Transverse colon (tissue), 4 donors: ENCODE data around the gene DRD3. TPM values are rescaled to one million over a fixed set of nuclear protein-coding genes. Genes with fewer than 3 reads are reported as not detected.

Experiments
- DNase-seq: peaks from one replicate; pipeline ENCODE4 v3.0.0-alpha.2; 2019
- H3K27ac ChIP-seq, 4 donors: fragments of 200-600 bp; sonication (generic); 2 replicates each; pipeline ENCODE4 v1.5.1; 2016 to 2018; ENCODE audit warnings: inconsistent platforms in 4 of 4
- H3K27me3 ChIP-seq: fragments of 200-600 bp; sonication (generic); 2 replicates; pipeline ENCODE4 v1.5.1; 2017; ENCODE audit warnings: inconsistent platforms
- H3K36me3 ChIP-seq, 4 donors: fragments of 200-600 bp; sonication (generic); 2 replicates each; pipeline ENCODE4 v1.5.1; 2017 to 2019; ENCODE audit warnings: inconsistent platforms in 4 of 4
- H3K4me1 ChIP-seq, 4 donors: fragments of 200-600 bp; sonication (generic); 2 replicates each; pipeline ENCODE4 v1.5.1; 2017 to 2020; ENCODE audit warnings: inconsistent platforms in 4 of 4
- H3K4me3 ChIP-seq, 4 donors: fragments of 200-600 bp; sonication (generic); 1 replicate in 1 of 4; 2 replicates in 3 of 4; pipeline versions ENCODE4 v1.5.1 to v1.6.1; 2017 to 2019; ENCODE audit warnings: inconsistent platforms in 4 of 4
- H3K9me3 ChIP-seq, 2 donors: fragments of 200-600 bp; sonication (generic); 2 replicates each; pipeline ENCODE4 v1.5.1; 2017 to 2019; ENCODE audit warnings: inconsistent platforms in 2 of 2
- CTCF ChIP-seq, 5 experiments: fragments of 200-600 bp in 3 of 5; fragments of 450-650 bp in 2 of 5; sonication (generic) in 3 of 5; IDR thresholded peaks; 1 replicate in 2 of 5; 2 replicates in 3 of 5; pipeline ENCODE4 v1.5.1; 2016 to 2017; ENCODE audit warnings: antibody characterized with exemption in 5 of 5, inconsistent platforms in 3 of 5, mild to moderate bottlenecking in 2 of 5, moderate library complexity in 1 of 5
- EP300 ChIP-seq: sonication (generic); formaldehyde crosslinking; IDR thresholded peaks from one replicate; pipeline ENCODE4 v1.6.1; 2017; ENCODE audit warnings: antibody characterized with exemption, low read depth
- POLR2A ChIP-seq: fragments of 450-650 bp; IDR thresholded peaks from one replicate; pipeline ENCODE4 v1.6.1; 2016; ENCODE audit warnings: antibody characterized with exemption, mild to moderate bottlenecking, moderate library complexity
- POLR2AphosphoS5 ChIP-seq, 3 donors: sonication (generic); formaldehyde crosslinking; IDR thresholded peaks; one replicate each; pipeline ENCODE4 v1.6.1; 2016; ENCODE audit warnings: antibody characterized with exemption in 3 of 3
- WGBS, 2 donors: methylation state at CpG; one replicate each; pipeline ENCODE4 v1.1.5; 2018; ENCODE audit warnings: low coverage in 1 of 2; 5-methylcytosine and 5-hydroxymethylcytosine counted together
- in situ Hi-C, 4 donors: fragments of 200-750 bp; cut with MboI; loops; one replicate each; pipeline versions ENCODE4 v1.15.0 to v1.15.1; 2017; ENCODE audit warnings: low sequenced_read_pairs in 3 of 4, low pct_ligation_motif_present in 1 of 4, low pct_unique_long_range_greater_than_20kb in 1 of 4
- intact Hi-C: fragments of 100-400 bp; cut with DNase I; formaldehyde crosslinking; loops from one replicate; pipeline ENCODE4 v1.15.1; 2023; ENCODE audit warnings: low total_unique reads
- total RNA-seq, 4 donors: library from RNA; depleted of rRNA; stranded (reverse); fragments of >200 nt; gene quantifications; one replicate each; pipeline ENCODE4 v1.1.0, GENCODE V29; 2016

Gene DRD3
- not detected for total RNA-seq

- DNase-seq: no peak
- Histone ChIP-seq H3K27me3 (no peaks in the 10 kb centered on the region), H3K4me3 (no peak within 1 kb of the TSS), H3K4me1 (no peaks in the 10 kb centered on the region), H3K9me3 (no peaks in the 10 kb centered on the region), H3K36me3 (no peaks in the 10 kb centered on the region), H3K27ac (no peak within 1 kb of the TSS)
- WGBS, 2 donors: 28 to 41% methylated on average over 6 to 7 of the region's 7 CpGs
- in situ Hi-C loops: no loop called here
- TF ChIP-seq POLR2AphosphoS5 (IDR thresholded peaks at IDR 0.05): no peak
- no peak for TF ChIP-seq POLR2A
- no peak for TF ChIP-seq CTCF (IDR thresholded peaks at IDR 0.05)
- TF ChIP-seq EP300: no peak
- intact Hi-C loops: no loop called here
Observed at GRCh38 chr3:114178770-114179368, at the start of gene DRD3. Gene DRD3 (minus strand): TSS chr3:114179052. CDS start chr3:114171992, 7,060 bp downstream.

DNA sequence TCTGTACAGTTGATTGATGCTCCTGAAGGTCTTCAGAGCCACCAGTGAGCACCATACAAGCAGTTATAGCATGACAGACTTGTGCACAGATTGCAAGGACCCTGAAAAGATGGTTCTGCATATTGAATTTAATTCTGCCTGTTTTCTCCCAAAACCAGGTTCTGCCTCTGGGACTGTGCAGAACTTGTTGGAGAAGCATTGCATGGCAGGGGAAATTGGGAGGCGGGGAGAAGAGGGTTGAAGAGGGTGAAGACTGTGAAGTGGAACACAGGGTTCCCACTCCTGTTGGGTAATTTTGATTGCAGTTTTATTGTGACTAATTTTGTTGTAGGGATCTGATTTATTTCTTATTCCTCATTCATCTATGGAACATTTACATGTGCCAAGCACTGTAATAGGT lies 48.2 kb upstream of the DRD3 start:
- intact Hi-C loops (no loop called here), in situ Hi-C loops (no loop called here)
- WGBS, 2 donors: 90 to 100% methylated on average over 1 of the region's 1 CpG
- Histone ChIP-seq H3K4me1 (no peaks in the 10 kb centered on the region), H3K4me3 (no peak overlapping the region), H3K9me3 (peaks cover 4 to 8% of the 10 kb centered on the region in 2 donors), H3K27ac (no peak overlapping the region), H3K36me3 (no peaks in the 10 kb centered on the region), H3K27me3 (no peaks in the 10 kb centered on the region)
- no peak for DNase-seq
- no peak for TF ChIP-seq POLR2A
- TF ChIP-seq CTCF (IDR thresholded peaks at IDR 0.05): no peak
- no peak for TF ChIP-seq EP300
- no peak for TF ChIP-seq POLR2AphosphoS5 (IDR thresholded peaks at IDR 0.05)

GRCh38 chr3:114226313-114226712 lies 47.5 kb upstream of the DRD3 start:
- in situ Hi-C loops: no loop called here
- H3K4me1 ChIP-seq: no peaks in the 10 kb centered on the region
- H3K27me3 ChIP-seq: no peaks in the 10 kb centered on the region
- H3K36me3 ChIP-seq: no peaks in the 10 kb centered on the region
- no peak for DNase-seq
- no peak overlapping the region for H3K4me3 ChIP-seq
- intact Hi-C loops: no loop called here
- H3K9me3 ChIP-seq: peaks cover 4 to 8% of the 10 kb centered on the region in 2 donors
- no peak for TF ChIP-seq CTCF (IDR thresholded peaks at IDR 0.05)
- TF ChIP-seq EP300: no peak
- TF ChIP-seq POLR2AphosphoS5 (IDR thresholded peaks at IDR 0.05): no peak
- WGBS, 2 donors: 80 to 81% methylated on average over 2 of the region's 2 CpGs
- no peak overlapping the region for H3K27ac ChIP-seq

DNA sequence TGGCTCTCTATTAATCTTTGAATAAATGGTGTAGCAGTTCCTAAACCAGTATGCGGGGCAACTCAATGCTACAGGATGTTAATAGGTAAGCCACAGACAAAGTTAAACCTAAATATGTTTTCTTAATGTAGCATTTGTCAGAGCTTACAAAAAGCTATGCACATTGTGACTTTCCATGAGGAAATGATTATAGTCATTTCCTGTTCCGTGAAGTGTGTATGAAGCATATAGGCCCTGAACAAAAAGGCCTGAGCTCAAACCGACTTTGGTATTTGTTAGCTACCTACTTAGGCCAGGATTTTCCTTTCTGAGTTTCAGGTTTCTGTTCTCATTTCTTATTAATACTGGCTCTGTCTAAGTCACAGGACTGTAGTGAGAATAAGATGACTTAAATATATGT lies 44.3 kb upstream of the DRD3 start:
- Histone ChIP-seq H3K27me3 (no peaks in the 10 kb centered on the region), H3K4me3 (no peak overlapping the region), H3K9me3 (peaks cover 4 to 8% of the 10 kb centered on the region in 2 donors), H3K36me3 (no peaks in the 10 kb centered on the region), H3K27ac (peak overlapping the region in 3 of 4 donors; percentile 3 to 46 (median 12)), H3K4me1 (no peaks in the 10 kb centered on the region)
- in situ Hi-C loops: no loop called here
- no peak for DNase-seq
- intact Hi-C loops: no loop called here
- TF ChIP-seq CTCF (IDR thresholded peaks at IDR 0.05) (no peak), POLR2A (peak; percentile 8), POLR2AphosphoS5 (IDR thresholded peaks at IDR 0.05) (no peak), EP300 (no peak)
- 65 to 74% methylated on average over 3 of the region's 3 CpGs for WGBS, 2 donors
